Measurements from ENCODE around the gene MYO1F. TPM values are rescaled to one million over a fixed set of nuclear protein-coding genes. Genes with fewer than 3 reads are reported as not detected.
A peak's percentile ranks its signal among the peaks of the same experiment; 100 is the strongest.
"Not testable (repeated sequence)": the region's sequence is repeated elsewhere in the genome, so short reads cannot be mapped to it uniquely, and the experiment has no call there.

MYO1F gene
- total and polyA plus RNA-seq, 11 donors, result 1.8 to 56.6 (median 4.7) TPM

GRCh38 chr19:8617984-8618383 lies 40.7 kb upstream of the MYO1F start:
- intact Hi-C loops (cut with DNase I), result loop anchor here in 3 of 10 donors (5.0 kb wide), 1 partner anchor 36 kb away; no protein-coding TSS in a partner anchor
- TF ChIP-seq CTCF (IDR thresholded peaks at IDR 0.05) (no peak), POLR2A (IDR thresholded peaks at IDR 0.05) (no peak)
- no peak for DNase-seq
- Histone ChIP-seq H3K27ac (no peak overlapping the region), H3K4me1 (peaks cover 0 to 4% (median 0%) of the 10 kb centered on the region in 12 donors), H3K27me3 (peaks cover 0 to 7% (median 0%) of the 10 kb centered on the region in 9 donors), H3K36me3 (no peaks in the 10 kb centered on the region), H3K9me3 (no peaks in the 10 kb centered on the region), H3K4me3 (no peak overlapping the region)
- ATAC-seq, result no peak
- 76 to 81% (median 79%) methylated on average over 4 of the region's 4 CpGs for WGBS, 4 donors

GRCh38 chr19:8617325-8617724 lies 40.1 kb upstream of the MYO1F start:
- 65 to 70% (median 68%) methylated on average over 13 to 15 of the region's 15 CpGs for WGBS, 4 donors
- not testable (repeated sequence) for H3K9me3 ChIP-seq, H3K36me3 ChIP-seq, ATAC-seq, DNase-seq, H3K4me1 ChIP-seq, H3K27me3 ChIP-seq, H3K27ac ChIP-seq, H3K4me3 ChIP-seq
- intact Hi-C loops (cut with DNase I), result loop anchor here in 3 of 10 donors (5.0 kb wide), 1 partner anchor 35 kb away; no protein-coding TSS in a partner anchor

- Histone ChIP-seq H3K27ac (no peak overlapping the region), H3K27me3 (peaks cover 0 to 7% (median 0%) of the 10 kb centered on the region in 9 donors), H3K4me1 (peaks cover 0 to 7% (median 0%) of the 10 kb centered on the region in 12 donors), H3K36me3 (no peaks in the 10 kb centered on the region), H3K4me3 (no peak overlapping the region), H3K9me3 (no peaks in the 10 kb centered on the region)
- 76 to 83% (median 79%) methylated on average over 6 of the region's 6 CpGs for WGBS, 4 donors
- no peak for DNase-seq
- TF ChIP-seq POLR2A (IDR thresholded peaks at IDR 0.05), result no peak
- TF ChIP-seq CTCF (IDR thresholded peaks at IDR 0.05), result no peak
- intact Hi-C loops (cut with DNase I), result loop anchor here in 3 of 10 donors (5.0 kb wide), 1 partner anchor 35 kb away; no protein-coding TSS in a partner anchor
- ATAC-seq, result no peak
These were observed 39.6 kb upstream of the MYO1F start for GRCh38 chr19:8616861-8617260.

GRCh38 chr19:8615813-8616596 lies 38.8 kb upstream of the MYO1F start:
- Histone ChIP-seq H3K9me3 (no peaks in the 10 kb centered on the region), H3K27ac (no peak overlapping the region), H3K4me3 (no peak overlapping the region), H3K36me3 (no peaks in the 10 kb centered on the region), H3K4me1 (peaks cover 0 to 13% (median 5%) of the 10 kb centered on the region in 12 donors), H3K27me3 (peaks cover 0 to 5% (median 0%) of the 10 kb centered on the region in 9 donors)
- WGBS, 4 donors, result 37 to 44% (median 40%) methylated on average over 21 to 23 of the region's 23 CpGs
- TF ChIP-seq CTCF (IDR thresholded peaks at IDR 0.05) (peak; percentile 74 to 96 (median 82)), POLR2A (IDR thresholded peaks at IDR 0.05) (no peak)
- peak in 2 of 4 donors; percentile 40 to 53 for ATAC-seq
- peak in 4 of 5 donors; percentile 49 to 82 (median 60) for DNase-seq
- intact Hi-C loops (cut with DNase I), result loop anchor here in 3 of 10 donors (5.0 kb wide), 1 partner anchor 34 kb away; no protein-coding TSS in a partner anchor
